Thyroid gland (tissue), 4 donors: Measurements from ENCODE around the gene NAP1L4.

ENCODE experiments used
- POLR2A ChIP-seq, 2 donors: fragments of 450-650 bp; IDR thresholded peaks; one replicate each; pipeline ENCODE4 v1.6.1; 2017; ENCODE audit warnings: antibody characterized with exemption in 2 of 2, mild to moderate bottlenecking in 2 of 2, moderate library complexity in 1 of 2
- TF ChIP-seq, protein P1 (sequence below), 6 experiments: fragments of 200-600 bp in 3 of 6; fragments of 450-650 bp in 3 of 6; sonication (generic) in 3 of 6; IDR thresholded peaks; one replicate each; pipeline ENCODE4 v1.5.1; 2016 to 2019; ENCODE audit warnings: antibody characterized with exemption in 6 of 6, mild to moderate bottlenecking in 2 of 6, inconsistent platforms in 1 of 6, moderate library complexity in 1 of 6

DNA sequence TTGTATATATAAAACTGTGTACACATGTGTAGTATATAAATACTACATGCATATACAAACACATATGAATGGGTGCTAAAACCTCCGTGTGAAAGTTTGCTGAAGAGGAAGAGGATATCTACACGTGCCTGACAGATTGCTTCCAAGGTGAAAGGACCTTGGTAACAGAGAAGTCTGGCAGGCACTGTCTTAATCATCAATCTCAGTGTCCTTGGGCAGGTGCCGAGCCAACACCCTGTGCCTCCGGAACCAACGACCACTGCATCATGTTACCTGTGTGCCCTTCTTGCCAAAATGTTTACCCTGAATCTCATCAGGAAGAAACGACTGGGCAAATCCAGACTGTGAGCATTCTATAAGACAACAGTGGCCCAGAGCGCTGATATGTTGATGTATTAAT lies 15.0 kb downstream of the NAP1L4 start:
- TF ChIP-seq, protein P1, sequence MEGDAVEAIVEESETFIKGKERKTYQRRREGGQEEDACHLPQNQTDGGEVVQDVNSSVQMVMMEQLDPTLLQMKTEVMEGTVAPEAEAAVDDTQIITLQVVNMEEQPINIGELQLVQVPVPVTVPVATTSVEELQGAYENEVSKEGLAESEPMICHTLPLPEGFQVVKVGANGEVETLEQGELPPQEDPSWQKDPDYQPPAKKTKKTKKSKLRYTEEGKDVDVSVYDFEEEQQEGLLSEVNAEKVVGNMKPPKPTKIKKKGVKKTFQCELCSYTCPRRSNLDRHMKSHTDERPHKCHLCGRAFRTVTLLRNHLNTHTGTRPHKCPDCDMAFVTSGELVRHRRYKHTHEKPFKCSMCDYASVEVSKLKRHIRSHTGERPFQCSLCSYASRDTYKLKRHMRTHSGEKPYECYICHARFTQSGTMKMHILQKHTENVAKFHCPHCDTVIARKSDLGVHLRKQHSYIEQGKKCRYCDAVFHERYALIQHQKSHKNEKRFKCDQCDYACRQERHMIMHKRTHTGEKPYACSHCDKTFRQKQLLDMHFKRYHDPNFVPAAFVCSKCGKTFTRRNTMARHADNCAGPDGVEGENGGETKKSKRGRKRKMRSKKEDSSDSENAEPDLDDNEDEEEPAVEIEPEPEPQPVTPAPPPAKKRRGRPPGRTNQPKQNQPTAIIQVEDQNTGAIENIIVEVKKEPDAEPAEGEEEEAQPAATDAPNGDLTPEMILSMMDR (IDR thresholded peaks at IDR 0.05) = no peak
- no peak for TF ChIP-seq POLR2A (IDR thresholded peaks at IDR 0.05)
